OCI-LY7 (cell line): ENCODE results near the gene SERPINB5. TPM values are rescaled to one million over a fixed set of nuclear protein-coding genes. Genes with fewer than 3 reads are reported as not detected.

ENCODE experiments used
- BruUV-seq: library from RNA; stranded (reverse); fragments of 400-500 nt; replicated peaks from 2 replicates; lab custom pipeline; 2021; lab: Mats Ljungman, UMichigan
- CTCF ChIA-PET: fragments of 300-600 bp; sonication (Branson Sonifier 250); formaldehyde crosslinking; loops from one replicate; lab custom pipeline; 2022; ENCODE audit warnings: antibody characterized with exemption; ENCODE audit not compliant: unreplicated experiment; lab: Charles Lee
- POLR2A ChIA-PET: fragments of 300-600 bp; sonication (Branson Sonifier 250); formaldehyde crosslinking; loops from one replicate; lab custom pipeline; 2022; ENCODE audit warnings: antibody characterized with exemption; lab: Charles Lee
- DNase-seq: peaks from one replicate; pipeline ENCODE4 v3.0.0-alpha.2; 2015; ENCODE audit warnings: low spot score
- H2AFZ ChIP-seq: fragments of 200-600 bp; sonication (generic), shearing (Covaris generic); 2 replicates; pipeline ENCODE4 v1.6.1; 2014; ENCODE audit warnings: mild to moderate bottlenecking, antibody characterized with exemption, low read length, moderate library complexity
- H3K27ac ChIP-seq: fragments of 200-600 bp; sonication (generic); 2 replicates; pipeline ENCODE4 v1.5.1; 2014; ENCODE audit warnings: mixed run types, low read depth, mild to moderate bottlenecking, moderate library complexity, low read length, inconsistent platforms; ENCODE audit not compliant: poor library complexity, severe bottlenecking
- H3K36me3 ChIP-seq: fragments of 200-600 bp; sonication (generic); 2 replicates; pipeline ENCODE4 v1.6.1; 2014; ENCODE audit warnings: mild to moderate bottlenecking, antibody characterized with exemption, low read length, moderate library complexity, mixed read lengths; ENCODE audit not compliant: insufficient read depth
- H3K4me1 ChIP-seq: fragments of 200-600 bp; sonication (generic); 2 replicates; pipeline ENCODE4 v1.5.1; 2014; ENCODE audit warnings: mild to moderate bottlenecking, low read length; ENCODE audit not compliant: insufficient read depth, poor library complexity, severe bottlenecking
- H3K4me2 ChIP-seq: fragments of 200-600 bp; sonication (generic); 2 replicates; pipeline ENCODE4 v1.6.1; 2014; ENCODE audit warnings: mild to moderate bottlenecking, low read length
- H3K4me3 ChIP-seq: fragments of 200-600 bp; sonication (generic); 2 replicates; pipeline ENCODE4 v1.5.1; 2014; ENCODE audit warnings: mild to moderate bottlenecking, low read depth, low read length; ENCODE audit not compliant: poor library complexity, severe bottlenecking
- H3K79me2 ChIP-seq: fragments of 200-600 bp; sonication (generic); 2 replicates; pipeline ENCODE4 v1.6.1; 2016; ENCODE audit warnings: low read depth, mild to moderate bottlenecking, low read length, moderate library complexity, mixed read lengths; ENCODE audit not compliant: insufficient read depth
- H3K9me2 ChIP-seq: fragments of 200-600 bp; sonication (generic); 2 replicates; pipeline ENCODE4 v1.6.1; 2016; ENCODE audit warnings: mild to moderate bottlenecking, low read length, mixed read lengths; ENCODE audit not compliant: insufficient read depth
- H3K9me3 ChIP-seq: fragments of 200-600 bp; sonication (generic); 2 replicates; pipeline ENCODE4 v1.6.1; 2014; ENCODE audit warnings: mild to moderate bottlenecking, mixed run types, low read length, mixed read lengths
- H4K20me1 ChIP-seq: fragments of 200-600 bp; sonication (generic); 2 replicates; pipeline ENCODE4 v1.6.1; 2014; ENCODE audit warnings: mild to moderate bottlenecking, antibody characterized with exemption, low read length, moderate library complexity, mixed read lengths; ENCODE audit not compliant: insufficient read depth
- CTCF ChIP-seq: fragments of 200-600 bp; sonication (generic); conservative IDR thresholded peaks from 2 replicates; pipeline ENCODE4 v1.5.1; 2014; ENCODE audit warnings: mild to moderate bottlenecking, antibody characterized with exemption, low read length, moderate library complexity, mixed read lengths
- EZH2phosphoT487 ChIP-seq: fragments of 200-600 bp; sonication (generic); IDR thresholded peaks from 2 replicates; pipeline ENCODE4 v1.6.1; 2018; ENCODE audit warnings: low read depth, borderline replicate concordance, mild to moderate bottlenecking, mixed run types, antibody characterized with exemption, low read length, moderate library complexity, mixed read lengths
- intact Hi-C: fragments of 100-400 bp; cut with micrococcal nuclease; formaldehyde crosslinking; loops from one replicate; pipeline ENCODE4 v1.10.0; 2022; ENCODE audit not compliant: unreplicated experiment
- total RNA-seq, 2 experiments: library from RNA; depleted of rRNA in 1 of 2; stranded (reverse); fragments of >200 nt in 1 of 2; shearing (Covaris generic) in 1 of 2; gene quantifications; 2 replicates each; pipeline ENCODE4 v1.2.3, GENCODE V29; 2014 to 2022

The SERPINB5 gene
- total RNA-seq, 2 experiments from 2014 or later: not detected

- no peak overlapping the region for H3K27ac ChIP-seq
- POLR2A ChIA-PET: no interaction called here
These were observed 32.9 kb upstream of the SERPINB5 start for GRCh38 chr18:63443829-63444228.

GRCh38 chr18:63444580-63444979 lies 32.2 kb upstream of the SERPINB5 start:
- Histone ChIP-seq H2AFZ (no peak overlapping the region), H3K4me2 (no peak overlapping the region)
- TF ChIP-seq EZH2phosphoT487 (no peak), CTCF (no peak)

More at GRCh38 chr18:63443829-63444228, 32.9 kb upstream of the SERPINB5 start:
- no peak for DNase-seq
- H3K9me2 ChIP-seq: no peaks in the 10 kb centered on the region
- H3K4me1 ChIP-seq: no peaks in the 10 kb centered on the region
- no TSS peak for BruUV-seq
- no peak overlapping the region for H3K4me3 ChIP-seq
- no peak overlapping the region for H3K4me2 ChIP-seq
- CTCF ChIA-PET: no interaction called here
- no peaks in the 10 kb centered on the region for H4K20me1 ChIP-seq
- H3K79me2 ChIP-seq: no peaks in the 10 kb centered on the region
- no peak overlapping the region for H2AFZ ChIP-seq
- no peaks in the 10 kb centered on the region for H3K9me3 ChIP-seq
- TF ChIP-seq CTCF (no peak), EZH2phosphoT487 (no peak)
- no peaks in the 10 kb centered on the region for H3K36me3 ChIP-seq
- intact Hi-C loops: no loop called here

DNA sequence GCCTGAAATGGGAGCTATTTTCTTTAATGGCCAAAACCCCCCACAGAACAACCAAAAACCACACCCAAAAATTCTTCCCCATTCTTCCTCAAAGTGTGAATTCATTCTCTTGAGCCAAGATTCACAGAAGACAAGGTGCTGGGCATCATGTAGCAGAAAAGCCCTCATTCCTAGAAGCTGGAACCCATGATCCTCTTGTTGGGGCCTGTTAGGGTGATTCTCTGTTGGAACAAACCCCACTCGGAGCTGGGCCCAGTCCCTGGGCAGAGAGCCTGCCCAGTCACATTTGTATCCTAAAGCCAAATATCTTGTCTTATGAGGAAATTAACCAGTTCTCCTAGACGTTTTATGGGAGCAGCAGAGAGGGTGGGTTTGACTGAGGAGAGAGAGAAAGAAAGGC lies 31.7 kb upstream of the SERPINB5 start:
- H3K9me3 ChIP-seq: no peaks in the 10 kb centered on the region
- no peak overlapping the region for H3K4me3 ChIP-seq
- H3K36me3 ChIP-seq: no peaks in the 10 kb centered on the region
- no peak overlapping the region for H3K27ac ChIP-seq
- H3K9me2 ChIP-seq: no peaks in the 10 kb centered on the region
- ChIA-PET CTCF (no interaction called here), POLR2A (interaction anchor here (1.1 kb wide), 1 partner anchor 18 kb away, joined by 3 read pairs; no protein-coding TSS in a partner anchor)
- intact Hi-C loops: no loop called here
- DNase-seq: no peak
- no peaks in the 10 kb centered on the region for H3K4me1 ChIP-seq
- no TSS peak for BruUV-seq
- no peak overlapping the region for H3K4me2 ChIP-seq
- no peak for TF ChIP-seq EZH2phosphoT487
- no peak for TF ChIP-seq CTCF
- no peaks in the 10 kb centered on the region for H3K79me2 ChIP-seq
- H4K20me1 ChIP-seq: no peaks in the 10 kb centered on the region
- H2AFZ ChIP-seq: no peak overlapping the region

More at GRCh38 chr18:63444580-63444979, 32.2 kb upstream of the SERPINB5 start:
- intact Hi-C loops: no loop called here
- no TSS peak for BruUV-seq
- Histone ChIP-seq H3K36me3 (no peaks in the 10 kb centered on the region), H3K4me3 (no peak overlapping the region), H3K9me2 (no peaks in the 10 kb centered on the region), H3K27ac (no peak overlapping the region), H3K4me1 (no peaks in the 10 kb centered on the region), H3K79me2 (no peaks in the 10 kb centered on the region), H3K9me3 (no peaks in the 10 kb centered on the region), H4K20me1 (no peaks in the 10 kb centered on the region)
- DNase-seq: no peak
- CTCF ChIA-PET: no interaction called here
- POLR2A ChIA-PET: interaction anchor here (1.1 kb wide), 1 partner anchor 18 kb away, joined by 3 read pairs; no protein-coding TSS in a partner anchor
